COLO668 (cell line): Measurements from ENCODE around the gene MLANA.

ENCODE experiments used
- DNase-seq: peaks from one replicate; lab custom pipeline; 2025; ENCODE audit not compliant: unreplicated experiment; lab: John Stamatoyannopoulos, UW

The MLANA gene

DNA sequence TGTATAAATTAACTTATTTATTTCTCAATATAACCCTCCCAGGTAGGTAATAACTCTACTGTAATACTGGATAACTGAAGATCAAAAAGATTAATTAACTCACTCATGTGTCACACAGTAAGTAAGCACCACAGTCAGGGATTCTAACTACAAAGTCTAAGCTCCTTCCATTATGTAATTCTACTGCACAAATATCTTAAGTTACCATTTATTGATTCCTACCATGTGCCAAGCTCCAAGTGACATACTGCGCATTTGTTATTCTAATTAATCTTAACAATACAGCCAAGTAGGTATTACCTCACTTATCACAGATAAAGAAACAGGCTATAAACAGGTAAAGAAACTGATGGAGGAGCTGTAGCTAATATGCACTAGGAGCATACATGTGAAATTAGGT is 66.5 kb downstream of the MLANA start:
- no peak for DNase-seq

DNA sequence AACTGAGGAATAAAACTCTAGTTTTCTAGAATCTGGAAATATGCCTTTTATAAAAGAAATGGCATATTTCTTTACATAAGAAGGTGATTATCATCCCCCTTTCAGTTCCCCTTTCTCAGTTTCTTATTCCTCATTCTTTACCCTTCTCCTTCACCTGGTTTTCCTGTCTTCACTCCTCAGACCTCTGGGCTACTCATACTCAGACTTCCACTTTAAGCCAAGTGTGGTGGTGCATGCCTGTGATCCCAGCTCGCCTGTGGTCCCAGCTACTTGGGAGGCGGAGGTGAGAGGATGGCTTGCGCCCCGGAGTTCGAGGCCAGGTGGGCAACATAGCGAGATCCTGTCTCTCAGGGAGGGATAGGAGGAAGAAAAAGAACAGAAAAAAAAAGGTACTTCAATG is 67.6 kb downstream of the MLANA start:
- no peak for DNase-seq
